A673 (cell line): ENCODE measurements around the gene FRMPD4.

Experiments used
- CTCF ChIP-seq: fragments of 300-800, 200-600 bp; sonication (generic); conservative IDR thresholded peaks from 2 replicates; pipeline ENCODE4 v1.5.1; 2017; ENCODE audit warnings: low read depth, mild to moderate bottlenecking, antibody characterized with exemption, low read length, moderate library complexity, mixed read lengths
- EZH2 ChIP-seq: fragments of 200-600 bp; sonication (generic); IDR thresholded peaks from 2 replicates; pipeline ENCODE4 v1.6.1; 2017; ENCODE audit warnings: borderline replicate concordance, low read depth, mild to moderate bottlenecking, mixed read lengths, antibody characterized with exemption, low read length; ENCODE audit not compliant: poor library complexity, severe bottlenecking

GRCh38 chrX:12269484-12269883 lies 131.2 kb downstream of the FRMPD4 start:
- TF ChIP-seq CTCF (no peak), EZH2 (no peak)
